K562 (cell line): ENCODE data around the gene RSF1. TPM values are rescaled to one million over a fixed set of nuclear protein-coding genes. Genes with fewer than 3 reads are reported as not detected.

Experiments used
- ATF4 ChIP-seq: fragments of 450-650 bp; formaldehyde crosslinking; IDR thresholded peaks from 2 replicates; pipeline ENCODE4 v1.4.0; 2022; ENCODE audit warnings: mild to moderate bottlenecking, moderate library complexity
- CXXC5 ChIP-seq: fragments of 250-450 bp; sonication (Bioruptor Pico); IDR thresholded peaks from 2 replicates; pipeline ENCODE4 v1.8.0; 2022; ENCODE audit warnings: inconsistent platforms, mild to moderate bottlenecking, moderate library complexity
- HIVEP1 ChIP-seq: fragments of 250-450 bp; sonication (Bioruptor Pico); IDR thresholded peaks from 2 replicates; pipeline ENCODE4 v1.4.0; 2020; ENCODE audit warnings: mild to moderate bottlenecking
- KDM2B ChIP-seq: fragments of 250-450 bp; sonication (Bioruptor Pico); IDR thresholded peaks from 2 replicates; pipeline ENCODE4 v1.8.0; 2021; ENCODE audit warnings: mild to moderate bottlenecking, moderate library complexity
- KLF16 ChIP-seq: IDR thresholded peaks from 2 replicates; pipeline ENCODE4 v1.6.1; 2016; ENCODE audit warnings: antibody characterized with exemption
- MAX ChIP-seq: sonication (generic); formaldehyde crosslinking; IDR thresholded peaks from 2 replicates; pipeline ENCODE4 v1.9.0; 2022; ENCODE audit warnings: mild to moderate bottlenecking, missing genetic modification reagents
- POLR2AphosphoS5 ChIP-seq: IDR thresholded peaks from 2 replicates; pipeline ENCODE4 v1.6.1; 2011; ENCODE audit warnings: mild to moderate bottlenecking, low read depth, low read length, moderate library complexity; ENCODE audit not compliant: control insufficient read depth, insufficient read depth
- POLR2G ChIP-seq: fragments of 200-400 bp; formaldehyde crosslinking; IDR thresholded peaks from 2 replicates; pipeline ENCODE4 v1.6.1; 2017; ENCODE audit warnings: low read depth, mild to moderate bottlenecking, antibody characterized with exemption, low read length, moderate library complexity
- SMAD4 ChIP-seq: fragments of 250-450 bp; sonication (Bioruptor Pico); conservative IDR thresholded peaks from 2 replicates; pipeline ENCODE4 v1.8.0; 2021; ENCODE audit warnings: inconsistent platforms, mild to moderate bottlenecking, moderate library complexity
- SREBF1 ChIP-seq: fragments of 150-350 bp; IDR thresholded peaks from 2 replicates; pipeline ENCODE4 v1.6.1; 2014; ENCODE audit warnings: antibody characterized with exemption, low read depth, low read length, borderline replicate concordance
- TAF15 ChIP-seq: fragments of 200-400 bp; formaldehyde crosslinking; IDR thresholded peaks from 2 replicates; pipeline ENCODE4 v1.6.1; 2017; ENCODE audit warnings: mild to moderate bottlenecking, low read depth, low read length, moderate library complexity
- TBP ChIP-seq: optimal IDR thresholded peaks from 2 replicates; pipeline ENCODE3; 2011; ENCODE audit warnings: low read depth, low read length, improper control_type of control experiment
- TCF7 ChIP-seq: sonication (generic); IDR thresholded peaks from 2 replicates; pipeline ENCODE4 v1.6.1; 2016; ENCODE audit warnings: antibody characterized with exemption, borderline replicate concordance
- ZNF263 ChIP-seq: sonication (generic); formaldehyde crosslinking; IDR thresholded peaks from 2 replicates; pipeline ENCODE4 v1.8.0; 2022; ENCODE audit warnings: mild to moderate bottlenecking, missing genetic modification reagents, borderline replicate concordance
- ZNF407 ChIP-seq: fragments of 450-650 bp; IDR thresholded peaks from 2 replicates; pipeline ENCODE4 v1.6.1; 2016; ENCODE audit warnings: low read depth
- ZNF507 ChIP-seq: conservative IDR thresholded peaks from 2 replicates; pipeline ENCODE4 v1.6.1; 2017; ENCODE audit warnings: missing genetic modification characterization, missing compliant biosample characterization
- polyA plus RNA-seq, 8 experiments: library from polyadenylated mRNA; depleted of rRNA in 4 of 8; stranded (reverse) in 5 of 8; unstranded in 3 of 8; fragments of >200 nt; fragmentation: Nextera tagmentation in 2 of 8; fragmentation: Illumina TruSeq in 1 of 8; extraction: Ambion mirVana in 2 of 8; extraction: Trizol in 1 of 8; gene quantifications; 2 replicates each; pipeline versions ENCODE4 v1.2.1 to v1.2.3, GENCODE V29; 2011 to 2014; ENCODE audit warnings: inconsistent platforms in 1 of 8, missing spikeins in 1 of 8
- total RNA-seq, 7 experiments: library from RNA; depleted of rRNA in 6 of 7; stranded (reverse); fragments of >200 nt in 6 of 7; fragmentation: Illumina TruSeq in 2 of 7; extraction: Trizol in 2 of 7; gene quantifications; 2 replicates each; pipeline versions ENCODE4 v1.2.1 to v1.2.3, GENCODE V29; 2011 to 2021; ENCODE audit warnings: low replicate concordance in 1 of 7

Gene RSF1
- total and polyA plus RNA-seq, 9 of the 15 experiments (the other 6 are each of a cell fraction or from before 2014, with no cell fraction given): 9.7 to 63.6 (median 42.8) TPM

GRCh38 chr11:77820565-77821348, at the start of gene RSF1, which contains the start of gene AAMDC (continued):
- TF ChIP-seq ZNF407 (no peak), KLF16 (0 out of 2 replicates have a peak, but pooled peaks have one; percentile 20), TBP (peak; percentile 74), CXXC5 (CRISPR knock-in tag) (peak; percentile 82), SREBF1 (no peak), POLR2G (peak; percentile 94), SMAD4 (peak; percentile 91), HIVEP1 (CRISPR knock-in tag) (no peak), MAX (peak; percentile 73), ATF4 (CRISPR knock-in tag) (no peak), ZNF507 (tag) (no peak), ZNF263 (CRISPR knock-in tag) (peak; percentile 37; the same call in 1 of the 2 replicates), KDM2B (0 out of 2 replicates have a peak, but pooled peaks have one; percentile 9), TAF15 (peak; percentile 98; the same call in 1 of the 2 replicates), POLR2AphosphoS5 (peak; percentile 64), TCF7 (no peak)
